GM12892 (cell line): ENCODE results near the gene COL19A1.

Experiments
- DNase-seq: peaks from one replicate; pipeline ENCODE4 v3.0.0; 2011; ENCODE audit not compliant: insufficient read length
- FAIRE-seq: peaks from 2 replicates; lab custom pipeline; 2011; peaks lifted over from hg19 to GRCh38; lab: Jason Lieb, UNC
- POLR2A ChIP-seq: IDR thresholded peaks from 2 replicates; pipeline ENCODE4 v1.6.1; 2011; ENCODE audit warnings: low read depth, low read length, control low read depth
- POLR2AphosphoS5 ChIP-seq: IDR thresholded peaks from 2 replicates; pipeline ENCODE4 v1.6.1; 2011; ENCODE audit warnings: low read depth, low read length, control low read depth
- TAF1 ChIP-seq: IDR thresholded peaks from 2 replicates; pipeline ENCODE4 v1.6.1; 2011; ENCODE audit warnings: low read depth, mild to moderate bottlenecking, control low read depth, low read length, borderline replicate concordance

The COL19A1 gene

GRCh38 chr6:69868252-69868804 is 2.0 kb downstream of the COL19A1 start:
- FAIRE-seq (peak; percentile 75), DNase-seq (no peak)
- TF ChIP-seq POLR2A: no peak
- TF ChIP-seq POLR2AphosphoS5: no peak
- TF ChIP-seq TAF1: no peak

- TF ChIP-seq POLR2AphosphoS5: no peak
- TF ChIP-seq POLR2A: no peak
- TF ChIP-seq TAF1: no peak
- DNase-seq: no peak
- no peak for FAIRE-seq
Measured at GRCh38 chr6:69868961-69869360, 2.6 kb downstream of the COL19A1 start.

GRCh38 chr6:69871107-69871506 is 4.8 kb downstream of the COL19A1 start:
- FAIRE-seq (no peak), DNase-seq (no peak)
- TF ChIP-seq TAF1: no peak
- no peak for TF ChIP-seq POLR2A
- TF ChIP-seq POLR2AphosphoS5: no peak

GRCh38 chr6:69873291-69873690 is 6.9 kb downstream of the COL19A1 start:
- DNase-seq: no peak
- TF ChIP-seq POLR2A (no peak), POLR2AphosphoS5 (no peak), TAF1 (no peak)
- FAIRE-seq: no peak

- FAIRE-seq: no peak
- DNase-seq: no peak
- TF ChIP-seq POLR2A: no peak
- no peak for TF ChIP-seq TAF1
- TF ChIP-seq POLR2AphosphoS5: no peak
Measured at GRCh38 chr6:69875715-69876114, 9.4 kb downstream of the COL19A1 start.

- DNase-seq (no peak), FAIRE-seq (no peak)
- TF ChIP-seq POLR2A (no peak), TAF1 (no peak), POLR2AphosphoS5 (no peak)
Measured at GRCh38 chr6:69878795-69879194, 12.4 kb downstream of the COL19A1 start.

- no peak for FAIRE-seq
- DNase-seq: no peak
- no peak for TF ChIP-seq TAF1
Measured at GRCh38 chr6:69880601-69881000, 14.2 kb downstream of the COL19A1 start.

GRCh38 chr6:69881322-69882151 is 15.2 kb downstream of the COL19A1 start:
- DNase-seq (no peak), FAIRE-seq (peak; percentile 21)
- TF ChIP-seq POLR2A (peak; percentile 31; the same call in 1 of the 2 replicates), TAF1 (no peak), POLR2AphosphoS5 (0 out of 2 replicates have a peak, but pooled peaks have one; percentile 38)

GRCh38 chr6:69883551-69883950 is 17.2 kb downstream of the COL19A1 start:
- DNase-seq (no peak), FAIRE-seq (no peak)
- TF ChIP-seq POLR2AphosphoS5 (no peak), TAF1 (no peak), POLR2A (no peak)

GRCh38 chr6:69884231-69884630 is 17.9 kb downstream of the COL19A1 start:
- no peak for TF ChIP-seq TAF1
- TF ChIP-seq POLR2A: no peak
- TF ChIP-seq POLR2AphosphoS5: no peak
- no peak for DNase-seq
- FAIRE-seq: no peak

GRCh38 chr6:69887026-69887425 is 20.7 kb downstream of the COL19A1 start:
- TF ChIP-seq TAF1: no peak
- no peak for TF ChIP-seq POLR2A
- no peak for TF ChIP-seq POLR2AphosphoS5
- no peak for FAIRE-seq
- no peak for DNase-seq
